Karpas-422 (cell line): ENCODE results near the gene FAM107A. TPM values are rescaled to one million over a fixed set of nuclear protein-coding genes. Genes with fewer than 3 reads are reported as not detected.

Source experiments
- DNase-seq: peaks from one replicate; pipeline ENCODE4 v3.0.0-alpha.2; 2015
- H2AFZ ChIP-seq: fragments of 200-600 bp; sonication (generic); 2 replicates; pipeline ENCODE4 v1.6.1; 2014; ENCODE audit warnings: antibody characterized with exemption, low read length, mixed read lengths
- H3K27ac ChIP-seq: fragments of 200-600 bp; sonication (generic); 2 replicates; pipeline ENCODE4 v1.5.1; 2014; ENCODE audit warnings: mild to moderate bottlenecking, low read length, moderate library complexity
- H3K27me3 ChIP-seq: fragments of 200-600 bp; sonication (generic); 2 replicates; pipeline ENCODE4 v1.6.1; 2014; ENCODE audit warnings: low read length, mixed read lengths
- H3K36me3 ChIP-seq: fragments of 200-600 bp; sonication (generic); 2 replicates; pipeline ENCODE4 v1.6.1; 2014; ENCODE audit warnings: low read length, mixed read lengths; ENCODE audit not compliant: insufficient read depth
- H3K4me1 ChIP-seq: fragments of 200-600 bp; sonication (generic); 2 replicates; pipeline ENCODE4 v1.6.1; 2014; ENCODE audit warnings: mild to moderate bottlenecking, low read length, mixed read lengths
- H3K4me2 ChIP-seq: fragments of 200-600 bp; sonication (generic); 2 replicates; pipeline ENCODE4 v1.6.1; 2014; ENCODE audit warnings: low read length, low read depth, mild to moderate bottlenecking; ENCODE audit not compliant: poor library complexity, severe bottlenecking
- H3K4me3 ChIP-seq: fragments of 200-600 bp; sonication (generic); 2 replicates; pipeline ENCODE4 v1.5.1; 2014; ENCODE audit warnings: mild to moderate bottlenecking, antibody characterized with exemption, low read length, mixed read lengths
- H3K79me2 ChIP-seq: fragments of 200-600 bp; sonication (generic); 2 replicates; pipeline ENCODE4 v1.6.1; 2014; ENCODE audit warnings: mild to moderate bottlenecking, low read length, mixed read lengths
- H3K9ac ChIP-seq: fragments of 200-600 bp; sonication (generic); 2 replicates; pipeline ENCODE4 v1.6.0; 2014; ENCODE audit warnings: low read length
- H3K9me2 ChIP-seq: fragments of 200-600 bp; sonication (generic), shearing (Covaris generic); replicated peaks from 2 replicates; pipeline ENCODE4 v1.6.0; 2014; ENCODE audit warnings: mild to moderate bottlenecking, low read length, moderate library complexity; ENCODE audit not compliant: insufficient read depth
- H3K9me3 ChIP-seq: fragments of 300-700, 200-600 bp; sonication (generic); 2 replicates; pipeline ENCODE4 v1.6.1; 2014; ENCODE audit warnings: low read length, mixed read lengths
- H4K20me1 ChIP-seq: fragments of 200-600 bp; sonication (generic); 2 replicates; pipeline ENCODE4 v1.6.1; 2014; ENCODE audit warnings: mild to moderate bottlenecking, antibody characterized with exemption, low read length, low read depth; ENCODE audit not compliant: insufficient read depth
- total RNA-seq: library from RNA; depleted of rRNA; stranded (reverse); fragments of >200 nt; shearing (Covaris generic); gene quantifications from 2 replicates; pipeline ENCODE4 v1.2.3, GENCODE V29; 2014; ENCODE audit warnings: low replicate concordance

The FAM107A gene
- total RNA-seq, 1 experiment from 2014 or later, result not detected

- no peak overlapping the region for H3K27ac ChIP-seq
- H3K36me3 ChIP-seq, result no peaks in the 10 kb centered on the region
Observed at GRCh38 chr3:58575971-58576652, 1.1 kb downstream of the FAM107A start.

GRCh38 chr3:58574682-58575081 is 2.5 kb downstream of the FAM107A start:
- H3K9ac ChIP-seq, result no peak overlapping the region
- H3K4me3 ChIP-seq, result no peak overlapping the region
- H2AFZ ChIP-seq, result no peak overlapping the region
- no peaks in the 10 kb centered on the region for H3K79me2 ChIP-seq
- H3K9me3 ChIP-seq, result no peaks in the 10 kb centered on the region
- no peak for DNase-seq
- no peaks in the 10 kb centered on the region for H3K4me1 ChIP-seq
- no peaks in the 10 kb centered on the region for H3K27me3 ChIP-seq
- H4K20me1 ChIP-seq, result no peaks in the 10 kb centered on the region
- H3K4me2 ChIP-seq, result no peak overlapping the region
- no peaks in the 10 kb centered on the region for H3K36me3 ChIP-seq
- H3K27ac ChIP-seq, result no peak overlapping the region
- H3K9me2 ChIP-seq, result no peaks in the 10 kb centered on the region

More at GRCh38 chr3:58575971-58576652, 1.1 kb downstream of the FAM107A start:
- Histone ChIP-seq H3K4me2 (no peak overlapping the region), H3K9ac (no peak overlapping the region), H3K79me2 (no peaks in the 10 kb centered on the region), H3K9me3 (no peaks in the 10 kb centered on the region), H3K4me3 (no peak overlapping the region), H2AFZ (no peak overlapping the region), H4K20me1 (no peaks in the 10 kb centered on the region), H3K9me2 (no peaks in the 10 kb centered on the region), H3K27me3 (no peaks in the 10 kb centered on the region), H3K4me1 (no peaks in the 10 kb centered on the region)
- no peak for DNase-seq

GRCh38 chr3:58574106-58574505 is 3.1 kb downstream of the FAM107A start:
- H3K9me3 ChIP-seq, result no peaks in the 10 kb centered on the region
- H3K27ac ChIP-seq, result no peak overlapping the region
- no peaks in the 10 kb centered on the region for H3K27me3 ChIP-seq
- H3K4me1 ChIP-seq, result peaks cover 1% of the 10 kb centered on the region
- H4K20me1 ChIP-seq, result no peaks in the 10 kb centered on the region
- H2AFZ ChIP-seq, result no peak overlapping the region
- no peak for DNase-seq
- H3K79me2 ChIP-seq, result no peaks in the 10 kb centered on the region
- H3K4me3 ChIP-seq, result no peak overlapping the region
- H3K9me2 ChIP-seq, result no peaks in the 10 kb centered on the region
- H3K36me3 ChIP-seq, result no peaks in the 10 kb centered on the region
- H3K4me2 ChIP-seq, result no peak overlapping the region
- H3K9ac ChIP-seq, result no peak overlapping the region

- Histone ChIP-seq H3K4me3 (no peak overlapping the region), H3K4me2 (no peak overlapping the region), H3K9me2 (no peaks in the 10 kb centered on the region), H3K79me2 (no peaks in the 10 kb centered on the region), H3K4me1 (peaks cover 6% of the 10 kb centered on the region), H4K20me1 (no peaks in the 10 kb centered on the region), H3K9me3 (no peaks in the 10 kb centered on the region), H3K9ac (no peak overlapping the region), H2AFZ (no peak overlapping the region), H3K27ac (no peak overlapping the region), H3K27me3 (no peaks in the 10 kb centered on the region), H3K36me3 (no peaks in the 10 kb centered on the region)
- DNase-seq, result no peak
Observed at GRCh38 chr3:58573640-58574039, 3.6 kb downstream of the FAM107A start.

GRCh38 chr3:58572634-58573230 is 4.5 kb downstream of the FAM107A start:
- H3K4me1 ChIP-seq, result peaks cover 6% of the 10 kb centered on the region
- DNase-seq, result no peak
- no peak overlapping the region for H3K27ac ChIP-seq
- no peaks in the 10 kb centered on the region for H3K9me2 ChIP-seq
- no peak overlapping the region for H3K4me2 ChIP-seq
- no peak overlapping the region for H3K9ac ChIP-seq
- H3K36me3 ChIP-seq, result no peaks in the 10 kb centered on the region
- H3K4me3 ChIP-seq, result no peak overlapping the region
- no peak overlapping the region for H2AFZ ChIP-seq
- H4K20me1 ChIP-seq, result no peaks in the 10 kb centered on the region
- H3K27me3 ChIP-seq, result no peaks in the 10 kb centered on the region
- H3K79me2 ChIP-seq, result no peaks in the 10 kb centered on the region
- H3K9me3 ChIP-seq, result no peaks in the 10 kb centered on the region

GRCh38 chr3:58572013-58572633 is 5.1 kb downstream of the FAM107A start:
- no peak overlapping the region for H3K9ac ChIP-seq
- H3K4me2 ChIP-seq, result no peak overlapping the region
- no peaks in the 10 kb centered on the region for H3K9me3 ChIP-seq
- H4K20me1 ChIP-seq, result no peaks in the 10 kb centered on the region
- no peaks in the 10 kb centered on the region for H3K9me2 ChIP-seq
- no peak overlapping the region for H3K27ac ChIP-seq
- no peak overlapping the region for H2AFZ ChIP-seq
- H3K36me3 ChIP-seq, result no peaks in the 10 kb centered on the region
- H3K4me3 ChIP-seq, result no peak overlapping the region
- H3K4me1 ChIP-seq, result peaks cover 6% of the 10 kb centered on the region
- peak; percentile 52 for DNase-seq
- H3K27me3 ChIP-seq, result no peaks in the 10 kb centered on the region
- no peaks in the 10 kb centered on the region for H3K79me2 ChIP-seq

- H4K20me1 ChIP-seq, result no peaks in the 10 kb centered on the region
- no peaks in the 10 kb centered on the region for H3K27me3 ChIP-seq
- no peak overlapping the region for H3K9ac ChIP-seq
- no peaks in the 10 kb centered on the region for H3K9me3 ChIP-seq
- no peaks in the 10 kb centered on the region for H3K36me3 ChIP-seq
- H3K4me2 ChIP-seq, result no peak overlapping the region
- no peak for DNase-seq
- no peak overlapping the region for H2AFZ ChIP-seq
- H3K9me2 ChIP-seq, result no peaks in the 10 kb centered on the region
- H3K4me3 ChIP-seq, result no peak overlapping the region
- peaks cover 6% of the 10 kb centered on the region for H3K4me1 ChIP-seq
- no peaks in the 10 kb centered on the region for H3K79me2 ChIP-seq
- H3K27ac ChIP-seq, result no peak overlapping the region
Observed at GRCh38 chr3:58570851-58571250, 6.3 kb downstream of the FAM107A start.

- no peaks in the 10 kb centered on the region for H4K20me1 ChIP-seq
- 0 out of 2 replicates have a peak overlapping the region, but pooled peaks have one; percentile 70 for H2AFZ ChIP-seq
- no peak overlapping the region for H3K9ac ChIP-seq
- H3K4me2 ChIP-seq, result peak overlapping the region; percentile 57
- H3K36me3 ChIP-seq, result no peaks in the 10 kb centered on the region
- no peaks in the 10 kb centered on the region for H3K79me2 ChIP-seq
- no peaks in the 10 kb centered on the region for H3K9me3 ChIP-seq
- no peak for DNase-seq
- no peaks in the 10 kb centered on the region for H3K27me3 ChIP-seq
- peaks cover 6% of the 10 kb centered on the region for H3K4me1 ChIP-seq
- no peak overlapping the region for H3K27ac ChIP-seq
- no peak overlapping the region for H3K4me3 ChIP-seq
- no peaks in the 10 kb centered on the region for H3K9me2 ChIP-seq
Observed at GRCh38 chr3:58569287-58570001, 7.7 kb downstream of the FAM107A start.
